KMS-11 (cell line): Measurements from ENCODE around the gene SAMD5.

Experiments
- H2AFZ ChIP-seq: fragments of 200-600 bp; sonication (generic); 2 replicates; pipeline ENCODE4 v1.6.1; 2016; ENCODE audit warnings: antibody characterized with exemption, mixed run types, low read depth
- H3K27ac ChIP-seq: fragments of 200-600 bp; sonication (generic); 2 replicates; pipeline ENCODE4 v1.6.1; 2016; ENCODE audit warnings: mild to moderate bottlenecking, mixed run types
- H3K27me3 ChIP-seq: fragments of 200-600 bp; sonication (generic); 2 replicates; pipeline ENCODE4 v1.6.1; 2017; ENCODE audit warnings: mild to moderate bottlenecking, low read depth, mixed run types, moderate library complexity; ENCODE audit not compliant: insufficient read depth
- H3K36me3 ChIP-seq: fragments of 200-600 bp; sonication (generic); 2 replicates; pipeline ENCODE4 v1.6.1; 2017; ENCODE audit warnings: mild to moderate bottlenecking, mixed run types; ENCODE audit not compliant: insufficient read depth
- H3K4me1 ChIP-seq: fragments of 200-600 bp; sonication (generic); 2 replicates; pipeline ENCODE4 v1.6.1; 2016; ENCODE audit warnings: mild to moderate bottlenecking, low read depth, mixed run types; ENCODE audit not compliant: poor library complexity, severe bottlenecking
- H3K4me2 ChIP-seq: fragments of 200-600 bp; sonication (generic); 2 replicates; pipeline ENCODE4 v1.7.0; 2016; ENCODE audit warnings: mild to moderate bottlenecking, mixed run types
- H3K4me3 ChIP-seq: fragments of 200-600 bp; sonication (generic); IDR thresholded peaks from 2 replicates; pipeline ENCODE4 v1.6.1; 2017; ENCODE audit warnings: low read depth, low read length, mixed read lengths; ENCODE audit not compliant: insufficient read depth
- H3K79me2 ChIP-seq: fragments of 200-600 bp; sonication (generic); 2 replicates; pipeline ENCODE4 v1.6.1; 2016; ENCODE audit warnings: low read depth, mixed run types; ENCODE audit not compliant: insufficient read depth
- H3K9ac ChIP-seq: fragments of 200-600 bp; sonication (generic); 2 replicates; pipeline ENCODE4 v1.6.1; 2016; ENCODE audit warnings: mild to moderate bottlenecking, mixed run types
- H4K20me1 ChIP-seq: fragments of 200-600 bp; sonication (generic); 2 replicates; pipeline ENCODE4 v1.6.1; 2016; ENCODE audit warnings: mild to moderate bottlenecking, mixed run types; ENCODE audit not compliant: insufficient read depth
- CTCF ChIP-seq: fragments of 200-600 bp; sonication (generic); conservative IDR thresholded peaks from 2 replicates; pipeline ENCODE4 v1.6.1; 2017; ENCODE audit warnings: low read depth, mild to moderate bottlenecking, antibody characterized with exemption, low read length, moderate library complexity, mixed read lengths

SAMD5 gene

GRCh38 chr6:147507162-147508041 is 1.1 kb upstream of the SAMD5 start:
- H3K27me3 ChIP-seq: no peaks in the 10 kb centered on the region
- no peaks in the 10 kb centered on the region for H4K20me1 ChIP-seq
- no peak overlapping the region for H3K27ac ChIP-seq
- peaks cover 8% of the 10 kb centered on the region for H3K4me1 ChIP-seq
- no peaks in the 10 kb centered on the region for H3K36me3 ChIP-seq
- peak overlapping the region; percentile 90 for H3K4me2 ChIP-seq
- no peak overlapping the region for H3K9ac ChIP-seq
- no peak overlapping the region for H3K4me3 ChIP-seq
- peak overlapping the region; percentile 89 for H2AFZ ChIP-seq
- TF ChIP-seq CTCF: no peak
- no peaks in the 10 kb centered on the region for H3K79me2 ChIP-seq

- Histone ChIP-seq H3K27ac (no peak overlapping the region), H4K20me1 (no peaks in the 10 kb centered on the region), H3K4me1 (peaks cover 8% of the 10 kb centered on the region), H3K27me3 (no peaks in the 10 kb centered on the region), H3K4me2 (peak overlapping the region; percentile 52; the same call in 1 of the 2 replicates), H2AFZ (peak overlapping the region; percentile 89), H3K79me2 (no peaks in the 10 kb centered on the region), H3K4me3 (no peak overlapping the region), H3K36me3 (no peaks in the 10 kb centered on the region), H3K9ac (no peak overlapping the region)
- TF ChIP-seq CTCF: no peak
Observed at GRCh38 chr6:147508866-147509608, 547 bp downstream of the SAMD5 start.

GRCh38 chr6:147509891-147510290 is 1.4 kb downstream of the SAMD5 start:
- no peak overlapping the region for H3K27ac ChIP-seq
- peaks cover 8% of the 10 kb centered on the region for H3K4me1 ChIP-seq
- H2AFZ ChIP-seq: no peak overlapping the region
- H3K4me2 ChIP-seq: no peak overlapping the region
- H3K36me3 ChIP-seq: no peaks in the 10 kb centered on the region
- no peak for TF ChIP-seq CTCF
- H3K9ac ChIP-seq: no peak overlapping the region
- H3K27me3 ChIP-seq: no peaks in the 10 kb centered on the region
- H4K20me1 ChIP-seq: no peaks in the 10 kb centered on the region
- no peaks in the 10 kb centered on the region for H3K79me2 ChIP-seq
- H3K4me3 ChIP-seq: no peak overlapping the region

GRCh38 chr6:147510929-147511590 is 2.6 kb downstream of the SAMD5 start:
- peaks cover 8% of the 10 kb centered on the region for H3K4me1 ChIP-seq
- H3K27me3 ChIP-seq: no peaks in the 10 kb centered on the region
- no peak overlapping the region for H3K4me3 ChIP-seq
- H3K36me3 ChIP-seq: no peaks in the 10 kb centered on the region
- H3K9ac ChIP-seq: no peak overlapping the region
- no peak overlapping the region for H2AFZ ChIP-seq
- no peak for TF ChIP-seq CTCF
- no peak overlapping the region for H3K4me2 ChIP-seq
- H3K27ac ChIP-seq: no peak overlapping the region
- no peaks in the 10 kb centered on the region for H3K79me2 ChIP-seq
- no peaks in the 10 kb centered on the region for H4K20me1 ChIP-seq
